Prostate gland (tissue), 2 donors: ENCODE measurements around the gene MYBL2. TPM values are rescaled to one million over a fixed set of nuclear protein-coding genes. Genes with fewer than 3 reads are reported as not detected.

ENCODE experiments used
- DNase-seq: peaks from one replicate; pipeline ENCODE4 v3.0.0-alpha.2; 2019; ENCODE audit warnings: low spot score
- H3K27ac ChIP-seq, 2 donors: fragments of 200-600 bp; sonication (generic); 2 replicates each; pipeline ENCODE4 v1.5.1; 2017 to 2019
- H3K27me3 ChIP-seq: fragments of 200-600 bp; sonication (generic); replicated peaks from 2 replicates; pipeline ENCODE4 v1.5.1; 2019; ENCODE audit not compliant: insufficient read depth
- H3K36me3 ChIP-seq, 2 donors: fragments of 200-600 bp; sonication (generic); 1 replicate in 1 of 2; 2 replicates in 1 of 2; pipeline versions ENCODE4 v1.5.1 to v1.8.1; 2017 to 2019
- H3K4me1 ChIP-seq: fragments of 200-600 bp; sonication (generic); replicated peaks from 2 replicates; pipeline ENCODE4 v1.5.1; 2019
- H3K4me3 ChIP-seq, 2 donors: fragments of 200-600 bp; sonication (generic); 2 replicates each; pipeline ENCODE4 v1.5.1; 2017 to 2019
- H3K9me3 ChIP-seq: fragments of 200-600 bp; sonication (generic); 2 replicates; pipeline ENCODE4 v1.5.1; 2017
- CTCF ChIP-seq, 4 experiments: fragments of 200-600 bp in 2 of 4; fragments of 450-650 bp in 2 of 4; sonication (generic) in 2 of 4; IDR thresholded peaks; 1 replicate in 3 of 4; 2 replicates in 1 of 4; pipeline ENCODE4 v1.5.1; 2016 to 2019; ENCODE audit warnings: antibody characterized with exemption in 4 of 4, mild to moderate bottlenecking in 2 of 4, moderate library complexity in 2 of 4
- POLR2A ChIP-seq: fragments of 450-650 bp; IDR thresholded peaks from one replicate; pipeline ENCODE4 v1.6.1; 2016; ENCODE audit warnings: antibody characterized with exemption, mild to moderate bottlenecking
- POLR2AphosphoS5 ChIP-seq: sonication (generic); formaldehyde crosslinking; IDR thresholded peaks from one replicate; pipeline ENCODE4 v1.6.1; 2017; ENCODE audit warnings: antibody characterized with exemption
- WGBS: methylation state at CpG from one replicate; pipeline ENCODE4 v1.1.5; 2018; 5-methylcytosine and 5-hydroxymethylcytosine counted together
- intact Hi-C: fragments of 100-400 bp; cut with DNase I; formaldehyde crosslinking; loops from one replicate; pipeline ENCODE4 v1.14.2; 2022
- total RNA-seq, 2 donors: library from RNA; depleted of rRNA; stranded (reverse); fragments of >200 nt; gene quantifications; one replicate each; pipeline ENCODE4 v1.1.0, GENCODE V29; 2016

MYBL2 gene
- total RNA-seq, 2 donors from 2014 or later, result 0.36 to 11.6 TPM

GRCh38 chr20:43720007-43720406, 53.1 kb downstream of the MYBL2 start:
- DNase-seq, result no peak
- no peaks in the 10 kb centered on the region for H3K36me3 ChIP-seq
- intact Hi-C loops, result no loop called here
- WGBS, result 100% methylated on average over 1 of the region's 1 CpG
- no peaks in the 10 kb centered on the region for H3K4me1 ChIP-seq
- no peaks in the 10 kb centered on the region for H3K9me3 ChIP-seq
- H3K27me3 ChIP-seq, result no peaks in the 10 kb centered on the region
- TF ChIP-seq CTCF (IDR thresholded peaks at IDR 0.05) (no peak), POLR2A (no peak), POLR2AphosphoS5 (no peak)
- H3K4me3 ChIP-seq, result no peak overlapping the region
- no peak overlapping the region for H3K27ac ChIP-seq

GRCh38 chr20:43721097-43721428, 54.1 kb downstream of the MYBL2 start:
- H3K36me3 ChIP-seq, result no peaks in the 10 kb centered on the region
- DNase-seq, result no peak
- no peak overlapping the region for H3K4me3 ChIP-seq
- no peaks in the 10 kb centered on the region for H3K9me3 ChIP-seq
- TF ChIP-seq POLR2AphosphoS5 (no peak), CTCF (IDR thresholded peaks at IDR 0.05) (no peak), POLR2A (no peak)
- H3K27me3 ChIP-seq, result no peaks in the 10 kb centered on the region
- 0% methylated on average over 2 of the region's 2 CpGs for WGBS
- H3K27ac ChIP-seq, result no peak overlapping the region
- no peaks in the 10 kb centered on the region for H3K4me1 ChIP-seq
- intact Hi-C loops, result no loop called here

- no peak overlapping the region for H3K4me3 ChIP-seq
- intact Hi-C loops, result no loop called here
- H3K9me3 ChIP-seq, result no peaks in the 10 kb centered on the region
- H3K36me3 ChIP-seq, result no peaks in the 10 kb centered on the region
- H3K27ac ChIP-seq, result no peak overlapping the region
- no peaks in the 10 kb centered on the region for H3K4me1 ChIP-seq
- TF ChIP-seq POLR2AphosphoS5, result no peak
- no peak for TF ChIP-seq POLR2A
- no peak for TF ChIP-seq CTCF (IDR thresholded peaks at IDR 0.05)
- no peaks in the 10 kb centered on the region for H3K27me3 ChIP-seq
- no peak for DNase-seq
- WGBS, result 22% methylated on average over 8 of the region's 15 CpGs
Measured at GRCh38 chr20:43721429-43722152, 54.7 kb downstream of the MYBL2 start.

- Histone ChIP-seq H3K27me3 (no peaks in the 10 kb centered on the region), H3K4me3 (no peak overlapping the region), H3K27ac (no peak overlapping the region), H3K4me1 (no peaks in the 10 kb centered on the region), H3K9me3 (no peaks in the 10 kb centered on the region), H3K36me3 (no peaks in the 10 kb centered on the region)
- no peak for DNase-seq
- no peak for TF ChIP-seq POLR2AphosphoS5
- no peak for TF ChIP-seq CTCF (IDR thresholded peaks at IDR 0.05)
- no peak for TF ChIP-seq POLR2A
- intact Hi-C loops, result no loop called here
- WGBS, result 29% methylated on average over 8 of the region's 8 CpGs
Measured at GRCh38 chr20:43722153-43722505, 55.2 kb downstream of the MYBL2 start.

GRCh38 chr20:43723186-43723585, 56.3 kb downstream of the MYBL2 start:
- WGBS, result 71% methylated on average over 4 of the region's 4 CpGs
- no peak overlapping the region for H3K27ac ChIP-seq
- H3K36me3 ChIP-seq, result no peaks in the 10 kb centered on the region
- intact Hi-C loops, result no loop called here
- no peaks in the 10 kb centered on the region for H3K9me3 ChIP-seq
- TF ChIP-seq POLR2AphosphoS5, result no peak
- no peak overlapping the region for H3K4me3 ChIP-seq
- H3K4me1 ChIP-seq, result no peaks in the 10 kb centered on the region
- DNase-seq, result no peak
- H3K27me3 ChIP-seq, result no peaks in the 10 kb centered on the region
